IMR-90 (cell line): ENCODE measurements around the gene ZNF785. TPM values are rescaled to one million over a fixed set of nuclear protein-coding genes. Genes with fewer than 3 reads are reported as not detected.

Source experiments
- ATAC-seq: fragments of 200-7000 bp; cut with Tn5 transposase; 2 replicates; pipeline ENCODE4 v1.9.1; 2020; ENCODE audit warnings: low read depth, mild to moderate bottlenecking, moderate library complexity
- BruUV-seq: library from RNA; stranded (reverse); fragments of 400-500 nt; replicated peaks from 2 replicates; lab custom pipeline; 2021; lab: Mats Ljungman, UMichigan
- CTCF ChIA-PET: fragments of 300-600 bp; formaldehyde crosslinking; extraction: SDS; loops from one replicate; lab custom pipeline; 2021; ENCODE audit warnings: antibody characterized with exemption; lab: Yijun Ruan, JAX
- POLR2A ChIA-PET: fragments of 300-600 bp; sonication (Branson Sonifier 250); formaldehyde crosslinking; loops from one replicate; lab custom pipeline; 2022; ENCODE audit warnings: antibody characterized with exemption; ENCODE audit not compliant: unreplicated experiment; lab: Charles Lee
- DNase-seq: peaks from one replicate; pipeline ENCODE4 v3.0.0; 2013
- H2AFZ ChIP-seq: replicated peaks from 2 replicates; pipeline ENCODE3; 2013; ENCODE audit warnings: low read length, mild to moderate bottlenecking; ENCODE audit not compliant: poor library complexity
- H2AK5ac ChIP-seq: 2 replicates; pipeline ENCODE4 v1.6.1; 2013; ENCODE audit warnings: low read depth, low read length, inconsistent platforms
- H2AK9ac ChIP-seq: replicated peaks from 2 replicates; pipeline ENCODE3; 2013; ENCODE audit warnings: mild to moderate bottlenecking, low read depth, low read length, moderate library complexity; ENCODE audit not compliant: poor library complexity
- H2BK120ac ChIP-seq: 2 replicates; pipeline ENCODE4 v1.6.1; 2013; ENCODE audit warnings: low read depth, low read length, inconsistent platforms
- H2BK15ac ChIP-seq: 3 replicates; pipeline ENCODE4 v1.6.1; 2013; ENCODE audit warnings: low read depth, low read length, inconsistent platforms
- H2BK20ac ChIP-seq: 2 replicates; pipeline ENCODE4 v1.6.1; 2013; ENCODE audit warnings: low read depth, mild to moderate bottlenecking, inconsistent platforms, low read length, moderate library complexity
- H2BK5ac ChIP-seq: 2 replicates; pipeline ENCODE4 v1.6.1; 2013; ENCODE audit warnings: mild to moderate bottlenecking, low read depth, low read length, inconsistent platforms; ENCODE audit not compliant: poor library complexity, severe bottlenecking
- H3K14ac ChIP-seq: replicated peaks from 2 replicates; pipeline ENCODE4 v1.6.1; 2013; ENCODE audit warnings: low read depth, low read length, inconsistent platforms
- H3K18ac ChIP-seq: 2 replicates; pipeline ENCODE4 v1.6.1; 2013; ENCODE audit warnings: low read depth, low read length, control low read depth
- H3K23ac ChIP-seq: 2 replicates; pipeline ENCODE4 v1.6.1; 2013; ENCODE audit warnings: low read depth, low read length, inconsistent platforms
- H3K27ac ChIP-seq: 2 replicates; pipeline ENCODE4 v1.5.1; 2013; ENCODE audit warnings: mild to moderate bottlenecking, control low read depth, low read length; ENCODE audit not compliant: insufficient read depth
- H3K27me3 ChIP-seq: 2 replicates; pipeline ENCODE4 v1.6.1; 2013; ENCODE audit warnings: low read length; ENCODE audit not compliant: control insufficient read depth, insufficient read depth
- H3K36me3 ChIP-seq: 2 replicates; pipeline ENCODE4 v1.6.1; 2013; ENCODE audit warnings: low read length, mixed read lengths; ENCODE audit not compliant: control insufficient read depth, insufficient read depth
- H3K4ac ChIP-seq: 2 replicates; pipeline ENCODE4 v1.6.1; 2013; ENCODE audit warnings: low read depth, low read length, inconsistent platforms
- H3K4me1 ChIP-seq: 2 replicates; pipeline ENCODE4 v1.6.1; 2013; ENCODE audit warnings: low read length, mixed read lengths; ENCODE audit not compliant: control insufficient read depth, insufficient read depth
- H3K4me2 ChIP-seq: 2 replicates; pipeline ENCODE4 v1.6.1; 2013; ENCODE audit warnings: low read depth, mild to moderate bottlenecking, control low read depth, low read length, moderate library complexity
- H3K4me3 ChIP-seq: 2 replicates; pipeline ENCODE4 v1.5.1; 2013; ENCODE audit warnings: low read depth, mild to moderate bottlenecking, control low read depth, low read length, moderate library complexity; ENCODE audit not compliant: insufficient read depth
- H3K56ac ChIP-seq: 2 replicates; pipeline ENCODE4 v1.6.1; 2013; ENCODE audit warnings: low read length, inconsistent platforms; ENCODE audit not compliant: insufficient read depth; ENCODE audit errors: extremely low read depth
- H3K79me1 ChIP-seq, 2 experiments: 2 replicates each; pipeline ENCODE4 v1.6.1; 2013; ENCODE audit warnings: low read length in 2 of 2, inconsistent platforms in 1 of 2, low read depth in 1 of 2
- H3K9ac ChIP-seq: 2 replicates; pipeline ENCODE4 v1.6.1; 2013; ENCODE audit warnings: low read depth, low read length, control low read depth
- H3K9me1 ChIP-seq: 2 replicates; pipeline ENCODE4 v1.6.1; 2013; ENCODE audit warnings: low read length, inconsistent platforms; ENCODE audit not compliant: insufficient read depth
- H3K9me3 ChIP-seq: 2 replicates; pipeline ENCODE4 v1.6.1; 2013; ENCODE audit warnings: low read length; ENCODE audit not compliant: control insufficient read depth, insufficient read depth
- H4K20me1 ChIP-seq: 2 replicates; pipeline ENCODE4 v1.6.1; 2013; ENCODE audit warnings: low read length, inconsistent platforms; ENCODE audit not compliant: insufficient read depth
- H4K5ac ChIP-seq: 2 replicates; pipeline ENCODE4 v1.6.1; 2013; ENCODE audit warnings: mild to moderate bottlenecking, low read depth, low read length, control low read depth
- H4K8ac ChIP-seq, 2 experiments: 2 replicates each; pipeline ENCODE4 v1.6.1; 2013; ENCODE audit warnings: low read depth in 2 of 2, low read length in 2 of 2, control low read depth in 1 of 2, inconsistent platforms in 1 of 2
- H4K91ac ChIP-seq: 2 replicates; pipeline ENCODE4 v1.6.1; 2013; ENCODE audit warnings: low read depth, low read length, inconsistent platforms; ENCODE audit not compliant: insufficient read depth
- BHLHE40 ChIP-seq: fragments of 150-350 bp; IDR thresholded peaks from 2 replicates; pipeline ENCODE4 v1.6.1; 2016; ENCODE audit warnings: mild to moderate bottlenecking, low read depth, low read length
- CEBPB ChIP-seq: IDR thresholded peaks from 2 replicates; pipeline ENCODE4 v1.6.1; 2012; ENCODE audit warnings: low read depth, low read length, improper control_type of control experiment
- CHD1 ChIP-seq: IDR thresholded peaks from 2 replicates; pipeline ENCODE4 v1.6.1; 2012; ENCODE audit warnings: low read depth, low read length, improper control_type of control experiment
- CTCF ChIP-seq: conservative IDR thresholded peaks from 2 replicates; pipeline ENCODE4 v1.5.1; 2012; ENCODE audit warnings: mild to moderate bottlenecking, low read depth, low read length, improper control_type of control experiment
- FOS ChIP-seq: fragments of 150-350 bp; IDR thresholded peaks from 2 replicates; pipeline ENCODE4 v1.6.1; 2016; ENCODE audit warnings: low read depth, low read length
- MAFK ChIP-seq: IDR thresholded peaks from 2 replicates; pipeline ENCODE4 v1.6.1; 2012; ENCODE audit warnings: low read depth, low read length, improper control_type of control experiment
- MAZ ChIP-seq: IDR thresholded peaks from 2 replicates; pipeline ENCODE4 v1.6.1; 2012; ENCODE audit warnings: low read depth, mild to moderate bottlenecking, low read length, improper control_type of control experiment, moderate library complexity, borderline replicate concordance
- NFE2L2 ChIP-seq: fragments of 150-350 bp; IDR thresholded peaks from 2 replicates; pipeline ENCODE4 v1.6.1; 2016; ENCODE audit warnings: low read depth, mild to moderate bottlenecking, low read length
- POLR2A ChIP-seq: IDR thresholded peaks from 2 replicates; pipeline ENCODE4 v1.6.1; 2012; ENCODE audit warnings: mild to moderate bottlenecking, low read depth, low read length
- RAD21 ChIP-seq: IDR thresholded peaks from 2 replicates; pipeline ENCODE4 v1.6.1; 2012; ENCODE audit warnings: low read length, improper control_type of control experiment
- RFX5 ChIP-seq: IDR thresholded peaks from 2 replicates; pipeline ENCODE4 v1.8.0; 2012; ENCODE audit warnings: low read depth, mild to moderate bottlenecking, low read length, moderate library complexity
- SMC3 ChIP-seq: fragments of 150-350 bp; IDR thresholded peaks from 2 replicates; pipeline ENCODE4 v1.6.1; 2016; ENCODE audit warnings: low read depth, mild to moderate bottlenecking, antibody characterized with exemption, low read length, moderate library complexity
- USF2 ChIP-seq: fragments of 150-350 bp; IDR thresholded peaks from 2 replicates; pipeline ENCODE4 v1.6.1; 2017; ENCODE audit warnings: mild to moderate bottlenecking, antibody characterized with exemption, low read length, low read depth
- WGBS, 2 experiments: methylation state at CpG; one replicate each; pipeline versions ENCODE4 v1.1.5 to v1.1.7; 2013; ENCODE audit warnings: missing lambda C conversion rate in 2 of 2; ENCODE audit not compliant: insufficient read length in 1 of 2; ENCODE audit errors: extremely low coverage in 2 of 2; 5-methylcytosine and 5-hydroxymethylcytosine counted together
- dilution Hi-C: fragments of 300-500 bp; cut with HindIII; formaldehyde crosslinking; loops from one replicate; pipeline ENCODE4 v1.14.3; 2018; ENCODE audit warnings: low sequenced_read_pairs; ENCODE audit not compliant: unreplicated experiment
- in situ Hi-C: fragments of 300-500 bp; cut with MboI; formaldehyde crosslinking; loops from 3 replicates; pipeline ENCODE4 v1.14.3; 2019; ENCODE audit warnings: low sequenced_read_pairs, inconsistent platforms, mixed read lengths
- intact Hi-C: fragments of 100-400 bp; cut with micrococcal nuclease; formaldehyde crosslinking; loops from 2 replicates; pipeline ENCODE4 v1.10.0; 2022
- polyA plus RNA-seq, 3 experiments: library from polyadenylated mRNA; depleted of rRNA; stranded (reverse); fragments of >200 nt; gene quantifications; 2 replicates each; pipeline ENCODE4 v1.2.3, GENCODE V29; 2012; ENCODE audit warnings: low replicate concordance in 1 of 3
- total RNA-seq: library from RNA; depleted of rRNA; stranded (reverse); fragments of >200 nt; gene quantifications from 2 replicates; pipeline ENCODE4 v1.2.3, GENCODE V29; 2012
- TF ChIP-seq, protein P1 (sequence below): fragments of 150-350 bp; IDR thresholded peaks from 2 replicates; pipeline ENCODE4 v1.6.1; 2016; ENCODE audit warnings: low read depth, mild to moderate bottlenecking, low read length, moderate library complexity, borderline replicate concordance

The ZNF785 gene
- total and polyA plus RNA-seq, 2 of the 4 experiments (the other 2 are of a cell fraction): 2.9 to 4.0 TPM

GRCh38 chr16:30622455-30623032 lies 37.0 kb upstream of the ZNF785 start:
- peaks cover 15% of the 10 kb centered on the region for H3K27me3 ChIP-seq
- H2AK5ac ChIP-seq: no peak overlapping the region
- H2BK15ac ChIP-seq: no peak overlapping the region
- H3K36me3 ChIP-seq: no peaks in the 10 kb centered on the region
- H3K27ac ChIP-seq: no peak overlapping the region
- peaks cover 8% of the 10 kb centered on the region; the same call in 1 of the 2 replicates for H3K9me3 ChIP-seq
- no peak overlapping the region for H2BK5ac ChIP-seq
- H3K56ac ChIP-seq: no peak overlapping the region
- H3K18ac ChIP-seq: no peak overlapping the region
- no peak overlapping the region for H2AK9ac ChIP-seq
- ATAC-seq (no peak), DNase-seq (no peak)
- 33% methylated on average over 3 of the region's 10 CpGs; no CpG with 5 or more reads in 1 of the 2 experiments for WGBS, 2 experiments
- intact Hi-C loops: no loop called here
- in situ Hi-C loops: no loop called here
- H2BK20ac ChIP-seq: no peak overlapping the region
- ChIA-PET POLR2A (no interaction called here), CTCF (no interaction called here)
- H3K23ac ChIP-seq: no peak overlapping the region
- H4K91ac ChIP-seq: no peak overlapping the region
- H4K20me1 ChIP-seq: no peaks in the 10 kb centered on the region
- no peaks in the 10 kb centered on the region for H3K79me1 ChIP-seq
- H3K4ac ChIP-seq: no peak overlapping the region
- BruUV-seq: no TSS peak
- H3K4me1 ChIP-seq: no peaks in the 10 kb centered on the region
- H3K14ac ChIP-seq: no peak overlapping the region
- H3K4me2 ChIP-seq: no peak overlapping the region
- TF ChIP-seq CHD1 (no peak), POLR2A (no peak), MAZ (no peak), SMC3 (no peak), CTCF (no peak), RAD21 (no peak), RFX5 (no peak), BHLHE40 (no peak), CEBPB (no peak), NFE2L2 (no peak), USF2 (no peak), MAFK (no peak), FOS (no peak)
- TF ChIP-seq, protein P1, sequence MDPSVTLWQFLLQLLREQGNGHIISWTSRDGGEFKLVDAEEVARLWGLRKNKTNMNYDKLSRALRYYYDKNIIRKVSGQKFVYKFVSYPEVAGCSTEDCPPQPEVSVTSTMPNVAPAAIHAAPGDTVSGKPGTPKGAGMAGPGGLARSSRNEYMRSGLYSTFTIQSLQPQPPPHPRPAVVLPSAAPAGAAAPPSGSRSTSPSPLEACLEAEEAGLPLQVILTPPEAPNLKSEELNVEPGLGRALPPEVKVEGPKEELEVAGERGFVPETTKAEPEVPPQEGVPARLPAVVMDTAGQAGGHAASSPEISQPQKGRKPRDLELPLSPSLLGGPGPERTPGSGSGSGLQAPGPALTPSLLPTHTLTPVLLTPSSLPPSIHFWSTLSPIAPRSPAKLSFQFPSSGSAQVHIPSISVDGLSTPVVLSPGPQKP: no peak
- no peak overlapping the region for H4K5ac ChIP-seq
- H3K9ac ChIP-seq: no peak overlapping the region
- no peaks in the 10 kb centered on the region for H3K9me1 ChIP-seq
- dilution Hi-C loops: no loop called here
- no peak overlapping the region for H2BK120ac ChIP-seq
- no peak overlapping the region for H2AFZ ChIP-seq
- no peak overlapping the region for H3K4me3 ChIP-seq
- H4K8ac ChIP-seq: no peak overlapping the region
